Peyer's patch (tissue), 4 donors: ENCODE results near the gene PRELID1.

Source experiments
- POLR2A ChIP-seq, 2 donors: fragments of 450-650 bp; IDR thresholded peaks; one replicate each; pipeline ENCODE4 v1.5.1; 2017; ENCODE audit warnings: antibody characterized with exemption in 2 of 2, mild to moderate bottlenecking in 2 of 2, moderate library complexity in 2 of 2
- TF ChIP-seq, protein P1 (sequence below), 6 experiments: fragments of 450-650 bp in 4 of 6; fragments of 200-600 bp in 2 of 6; sonication (generic) in 1 of 6; IDR thresholded peaks; one replicate each; pipeline ENCODE4 v1.5.1; 2017 to 2019; ENCODE audit warnings: antibody characterized with exemption in 6 of 6, mild to moderate bottlenecking in 3 of 6, moderate library complexity in 1 of 6

DNA sequence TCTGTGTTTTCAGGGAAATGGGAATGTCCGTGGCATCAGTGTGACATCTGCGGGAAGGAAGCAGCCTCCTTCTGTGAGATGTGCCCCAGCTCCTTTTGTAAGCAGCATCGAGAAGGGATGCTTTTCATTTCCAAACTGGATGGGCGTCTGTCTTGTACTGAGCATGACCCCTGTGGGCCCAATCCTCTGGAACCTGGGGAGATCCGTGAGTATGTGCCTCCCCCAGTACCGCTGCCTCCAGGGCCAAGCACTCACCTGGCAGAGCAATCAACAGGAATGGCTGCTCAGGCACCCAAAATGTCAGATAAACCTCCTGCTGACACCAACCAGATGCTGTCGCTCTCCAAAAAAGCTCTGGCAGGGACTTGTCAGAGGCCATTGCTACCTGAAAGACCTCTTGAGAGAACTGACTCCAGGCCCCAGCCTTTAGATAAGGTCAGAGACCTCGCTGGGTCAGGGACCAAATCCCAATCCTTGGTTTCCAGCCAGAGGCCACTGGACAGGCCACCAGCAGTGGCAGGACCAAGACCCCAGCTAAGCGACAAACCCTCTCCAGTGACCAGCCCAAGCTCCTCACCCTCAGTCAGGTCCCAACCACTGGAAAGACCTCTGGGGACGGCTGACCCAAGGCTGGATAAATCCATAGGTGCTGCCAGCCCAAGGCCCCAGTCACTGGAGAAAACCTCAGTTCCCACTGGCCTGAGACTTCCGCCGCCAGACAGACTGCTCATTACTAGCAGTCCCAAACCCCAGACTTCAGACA is 9.6 kb upstream of the PRELID1 start:
- TF ChIP-seq, protein P1, sequence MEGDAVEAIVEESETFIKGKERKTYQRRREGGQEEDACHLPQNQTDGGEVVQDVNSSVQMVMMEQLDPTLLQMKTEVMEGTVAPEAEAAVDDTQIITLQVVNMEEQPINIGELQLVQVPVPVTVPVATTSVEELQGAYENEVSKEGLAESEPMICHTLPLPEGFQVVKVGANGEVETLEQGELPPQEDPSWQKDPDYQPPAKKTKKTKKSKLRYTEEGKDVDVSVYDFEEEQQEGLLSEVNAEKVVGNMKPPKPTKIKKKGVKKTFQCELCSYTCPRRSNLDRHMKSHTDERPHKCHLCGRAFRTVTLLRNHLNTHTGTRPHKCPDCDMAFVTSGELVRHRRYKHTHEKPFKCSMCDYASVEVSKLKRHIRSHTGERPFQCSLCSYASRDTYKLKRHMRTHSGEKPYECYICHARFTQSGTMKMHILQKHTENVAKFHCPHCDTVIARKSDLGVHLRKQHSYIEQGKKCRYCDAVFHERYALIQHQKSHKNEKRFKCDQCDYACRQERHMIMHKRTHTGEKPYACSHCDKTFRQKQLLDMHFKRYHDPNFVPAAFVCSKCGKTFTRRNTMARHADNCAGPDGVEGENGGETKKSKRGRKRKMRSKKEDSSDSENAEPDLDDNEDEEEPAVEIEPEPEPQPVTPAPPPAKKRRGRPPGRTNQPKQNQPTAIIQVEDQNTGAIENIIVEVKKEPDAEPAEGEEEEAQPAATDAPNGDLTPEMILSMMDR (IDR thresholded peaks at IDR 0.05): no peak
- TF ChIP-seq POLR2A (IDR thresholded peaks at IDR 0.05): no peak
